Measurements from ENCODE around the gene STIM2.

The STIM2 gene

DNA sequence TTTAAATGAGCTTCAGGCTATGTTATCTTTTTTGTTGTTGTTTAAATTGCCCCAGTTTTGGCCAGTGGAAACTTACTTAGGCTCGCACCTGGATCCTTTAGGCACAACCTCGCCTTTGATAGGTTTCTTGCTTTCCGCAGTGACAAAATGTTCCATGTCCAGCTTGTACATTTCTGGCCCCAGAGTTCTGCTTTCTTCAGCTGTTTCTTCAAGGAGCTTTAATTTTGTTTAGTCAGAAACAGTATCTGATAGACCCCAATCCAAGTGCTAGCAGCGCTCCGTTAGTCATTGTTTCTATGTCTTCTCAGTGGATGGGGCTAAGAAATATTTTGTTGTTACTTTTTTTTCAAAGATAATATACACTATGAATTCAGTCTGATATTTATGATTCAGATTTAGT is 82.8 kb downstream of the STIM2 start:
- TF ChIP-seq, protein P1, sequence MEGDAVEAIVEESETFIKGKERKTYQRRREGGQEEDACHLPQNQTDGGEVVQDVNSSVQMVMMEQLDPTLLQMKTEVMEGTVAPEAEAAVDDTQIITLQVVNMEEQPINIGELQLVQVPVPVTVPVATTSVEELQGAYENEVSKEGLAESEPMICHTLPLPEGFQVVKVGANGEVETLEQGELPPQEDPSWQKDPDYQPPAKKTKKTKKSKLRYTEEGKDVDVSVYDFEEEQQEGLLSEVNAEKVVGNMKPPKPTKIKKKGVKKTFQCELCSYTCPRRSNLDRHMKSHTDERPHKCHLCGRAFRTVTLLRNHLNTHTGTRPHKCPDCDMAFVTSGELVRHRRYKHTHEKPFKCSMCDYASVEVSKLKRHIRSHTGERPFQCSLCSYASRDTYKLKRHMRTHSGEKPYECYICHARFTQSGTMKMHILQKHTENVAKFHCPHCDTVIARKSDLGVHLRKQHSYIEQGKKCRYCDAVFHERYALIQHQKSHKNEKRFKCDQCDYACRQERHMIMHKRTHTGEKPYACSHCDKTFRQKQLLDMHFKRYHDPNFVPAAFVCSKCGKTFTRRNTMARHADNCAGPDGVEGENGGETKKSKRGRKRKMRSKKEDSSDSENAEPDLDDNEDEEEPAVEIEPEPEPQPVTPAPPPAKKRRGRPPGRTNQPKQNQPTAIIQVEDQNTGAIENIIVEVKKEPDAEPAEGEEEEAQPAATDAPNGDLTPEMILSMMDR (IDR thresholded peaks at IDR 0.05; ENCODE audit: extremely low read depth, insufficient read depth, missing control alignments): no peak
- DNase-seq (ENCODE audit: low spot score): no peak
- in situ Hi-C loops (cut with MboI; ENCODE audit: low pct_unique_long_range_greater_than_20kb, low sequenced_read_pairs, unreplicated experiment): no loop called here

DNA sequence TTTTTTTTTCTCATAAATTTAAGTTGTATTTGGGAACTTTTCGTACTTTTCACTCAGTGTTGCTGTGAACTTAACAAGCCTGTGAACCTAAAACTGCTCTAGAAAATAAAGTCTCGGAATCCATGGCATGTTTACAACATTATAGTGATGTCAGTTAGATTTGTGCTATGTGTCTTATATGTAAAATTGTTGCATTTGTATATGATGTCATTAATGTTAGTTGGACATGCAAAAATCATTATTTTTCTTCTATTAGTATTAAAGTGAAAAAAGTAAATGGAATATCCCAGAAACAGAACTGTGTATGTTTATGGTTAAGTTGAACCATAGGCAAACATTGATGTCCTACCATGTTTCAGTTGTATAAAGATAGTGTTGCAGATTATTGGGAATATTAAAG is 85.2 kb downstream of the STIM2 start:
- TF ChIP-seq, protein P1 (IDR thresholded peaks at IDR 0.05; ENCODE audit: extremely low read depth, insufficient read depth, missing control alignments): no peak
- DNase-seq (ENCODE audit: low spot score): no peak
- in situ Hi-C loops (cut with MboI; ENCODE audit: low pct_unique_long_range_greater_than_20kb, low sequenced_read_pairs, unreplicated experiment): no loop called here

DNA sequence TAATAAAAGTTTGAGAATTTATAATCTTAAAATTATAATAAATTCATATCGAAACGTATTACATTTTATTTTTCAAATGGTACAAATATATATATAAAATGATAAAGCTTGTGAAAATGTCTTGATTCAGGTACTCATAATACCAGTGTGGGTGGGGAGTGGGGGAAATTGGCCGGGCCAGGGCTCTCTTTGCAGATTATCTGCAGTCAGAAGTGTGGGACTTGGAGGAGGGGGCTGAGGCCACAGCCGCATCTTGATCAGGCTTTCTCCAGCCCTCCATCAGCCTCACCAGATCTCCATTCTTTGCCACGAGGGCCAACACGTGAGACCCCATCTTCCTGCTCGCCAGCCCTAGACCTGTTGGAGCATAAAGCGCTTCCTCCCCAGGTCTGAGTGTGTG is 86.7 kb downstream of the STIM2 start:
- TF ChIP-seq, protein P1 (IDR thresholded peaks at IDR 0.05; ENCODE audit: extremely low read depth, insufficient read depth, missing control alignments): no peak
- no peak for DNase-seq (ENCODE audit: low spot score)
- in situ Hi-C loops (cut with MboI; ENCODE audit: low pct_unique_long_range_greater_than_20kb, low sequenced_read_pairs, unreplicated experiment): no loop called here

DNA sequence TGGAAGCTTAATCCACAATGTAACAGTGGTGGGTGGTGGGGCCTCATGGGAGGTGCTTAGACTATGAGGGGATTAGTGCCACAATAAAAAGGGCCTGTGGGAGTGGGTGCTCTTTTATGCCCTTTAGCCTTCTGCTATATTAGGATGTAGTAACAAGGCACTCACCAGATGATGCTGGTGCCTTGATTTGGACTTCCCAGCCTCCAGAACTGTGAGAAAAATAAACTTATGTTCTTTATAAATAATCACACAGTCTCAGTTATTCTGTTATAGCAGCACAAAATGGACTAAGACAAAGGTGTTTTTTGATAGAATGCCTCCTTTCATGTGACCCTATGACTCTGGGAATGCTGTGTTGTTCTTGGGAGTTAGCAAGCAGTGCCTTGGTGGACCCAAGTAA is 89.8 kb downstream of the STIM2 start:
- in situ Hi-C loops (cut with MboI; ENCODE audit: low pct_unique_long_range_greater_than_20kb, low sequenced_read_pairs, unreplicated experiment): no loop called here
- TF ChIP-seq, protein P1 (IDR thresholded peaks at IDR 0.05; ENCODE audit: extremely low read depth, insufficient read depth, missing control alignments): no peak
- no peak for DNase-seq (ENCODE audit: low spot score)

DNA sequence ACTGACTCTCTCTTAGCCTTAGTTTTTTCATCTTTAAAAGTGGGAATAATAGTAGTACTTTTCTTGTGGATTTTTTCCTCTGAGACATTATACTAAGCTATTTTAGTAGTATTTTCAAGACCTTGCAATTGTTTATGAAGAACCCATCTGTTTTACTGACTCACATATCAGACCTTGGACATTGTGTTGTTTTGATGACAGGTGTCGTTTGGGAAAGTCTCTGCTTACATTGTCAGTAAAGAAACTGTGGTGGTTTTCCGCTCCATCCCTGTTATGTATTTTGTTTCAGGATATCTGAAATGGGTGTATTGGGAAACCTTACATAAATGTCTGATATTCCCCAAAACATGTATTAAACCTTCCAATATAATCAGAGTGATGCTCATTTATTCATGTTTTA is 92.2 kb downstream of the STIM2 start:
- in situ Hi-C loops (cut with MboI; ENCODE audit: low pct_unique_long_range_greater_than_20kb, low sequenced_read_pairs, unreplicated experiment): no loop called here
- TF ChIP-seq, protein P1 (IDR thresholded peaks at IDR 0.05; ENCODE audit: extremely low read depth, insufficient read depth, missing control alignments): no peak
- no peak for DNase-seq (ENCODE audit: low spot score)

DNA sequence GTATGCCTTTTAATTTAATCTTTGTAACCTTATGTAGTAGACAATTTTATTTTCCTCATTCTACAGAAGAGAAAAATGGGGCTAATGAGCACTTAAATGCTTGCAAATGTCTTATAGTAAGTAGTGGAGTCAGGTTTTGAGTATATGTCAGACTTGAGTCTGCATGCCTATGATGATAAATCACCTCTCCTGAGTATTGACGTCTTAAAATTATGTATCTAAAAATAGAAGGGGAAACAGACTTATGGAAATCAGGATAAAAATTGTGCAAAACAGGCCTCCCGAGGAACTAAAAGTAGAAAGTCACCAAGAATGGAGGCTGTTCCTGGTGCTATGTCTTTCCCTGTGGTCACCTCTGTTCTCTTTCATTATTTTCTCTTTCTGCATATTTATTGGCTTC is 92.7 kb downstream of the STIM2 start:
- no peak for DNase-seq (ENCODE audit: low spot score)
- in situ Hi-C loops (cut with MboI; ENCODE audit: low pct_unique_long_range_greater_than_20kb, low sequenced_read_pairs, unreplicated experiment): no loop called here
- TF ChIP-seq, protein P1 (IDR thresholded peaks at IDR 0.05; ENCODE audit: extremely low read depth, insufficient read depth, missing control alignments): no peak

Measured in GM13977 (cell line).